ENCODE results near the gene SGSH.

The SGSH gene

GRCh38 chr17:80182118-80182844 is 37.9 kb downstream of the SGSH start:
- no peak for DNase-seq

DNA sequence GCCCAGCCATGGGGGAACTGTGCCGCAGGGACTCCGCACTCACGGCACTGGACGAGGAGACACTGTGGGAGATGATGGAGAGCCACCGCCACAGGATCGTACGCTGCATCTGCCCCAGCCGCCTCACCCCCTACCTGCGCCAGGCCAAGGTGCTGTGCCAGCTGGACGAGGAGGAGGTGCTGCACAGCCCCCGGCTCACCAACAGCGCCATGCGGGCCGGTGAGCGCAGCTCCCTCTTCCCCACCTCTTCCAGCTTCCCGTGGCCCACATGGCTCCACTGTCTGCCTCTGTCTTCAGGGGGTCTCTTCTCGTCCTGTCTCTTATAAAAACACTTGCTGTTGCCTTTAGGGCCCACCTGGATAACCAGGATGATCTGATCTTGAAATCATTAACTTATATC is 38.7 kb downstream of the SGSH start:
- no peak for DNase-seq

- DNase-seq, result no peak
Measured at GRCh38 chr17:80180192-80180591, 39.9 kb downstream of the SGSH start.

- DNase-seq, result no peak
Measured at GRCh38 chr17:80177986-80178595, 42.0 kb downstream of the SGSH start.

DNA sequence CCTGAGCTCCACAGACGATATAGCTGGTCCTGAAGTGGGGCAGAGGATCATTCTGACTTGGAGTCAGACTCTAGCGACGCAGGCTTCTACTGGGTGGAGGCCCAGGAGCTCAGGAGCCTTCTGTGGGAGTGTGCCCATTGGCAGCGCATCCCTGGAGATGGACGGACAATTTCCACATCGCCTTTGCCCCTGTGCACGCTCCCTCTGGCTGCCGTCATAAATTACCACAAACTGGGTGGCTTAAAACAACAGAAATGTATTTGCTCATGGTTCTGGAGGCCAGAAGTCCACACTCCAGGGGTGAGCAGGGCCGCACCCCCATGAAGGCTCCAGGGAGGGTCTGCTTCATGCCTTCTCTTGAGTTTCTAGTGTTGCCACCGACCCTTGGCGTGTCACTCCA is 43.4 kb downstream of the SGSH start:
- no peak for DNase-seq

- DNase-seq, result no peak
Measured at GRCh38 chr17:80173916-80174315, 46.2 kb downstream of the SGSH start.

DNA sequence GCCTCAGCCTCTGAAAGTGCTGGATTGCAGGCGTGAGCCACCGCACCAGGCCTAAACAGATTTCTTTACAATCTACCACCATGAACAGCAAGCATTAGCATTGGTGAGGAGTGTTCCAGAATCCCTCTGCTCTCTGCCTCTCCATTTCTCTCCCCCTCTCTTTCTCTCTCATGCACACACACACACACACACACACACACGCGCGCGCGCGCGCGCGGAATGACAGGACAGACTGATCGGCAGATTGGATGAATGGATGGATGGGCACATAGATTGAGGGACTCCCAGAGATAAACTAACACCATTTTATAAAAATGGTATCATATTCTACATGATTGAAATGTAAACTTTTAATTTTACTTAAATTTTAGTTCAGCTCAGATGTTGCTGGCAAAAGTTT is 47.0 kb downstream of the SGSH start:
- DNase-seq, result no peak

DNA sequence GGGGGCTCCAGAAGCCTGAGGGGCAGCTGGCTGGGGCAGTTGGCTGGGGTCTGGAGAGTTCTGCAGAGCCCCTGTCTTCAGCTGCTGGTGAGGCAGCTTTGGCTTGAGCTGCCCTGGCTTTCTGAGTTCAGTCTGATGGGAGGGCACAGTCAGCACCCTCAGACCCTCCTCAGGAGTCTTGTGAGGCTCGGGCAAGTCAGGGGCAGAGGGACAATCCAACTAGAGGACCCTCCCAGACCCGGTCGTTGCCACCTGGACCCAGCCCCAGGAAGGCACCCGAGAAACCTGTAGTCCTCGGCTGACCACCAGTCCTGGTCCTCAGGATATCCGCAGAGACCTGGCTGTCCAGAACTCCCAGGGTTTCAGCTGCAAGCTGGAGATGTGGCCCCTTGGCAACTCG is 48.5 kb downstream of the SGSH start:
- DNase-seq, result no peak

- DNase-seq, result no peak
Measured at GRCh38 chr17:80169784-80170500, 50.2 kb downstream of the SGSH start, which contains the start of gene CARD14. CARD14 (plus strand) TSS chr17:80170030; CDS start chr17:80181439, 11,409 bp downstream.

GRCh38 chr17:80169107-80169506 is 51.0 kb downstream of the SGSH start:
- no peak for DNase-seq

GRCh38 chr17:80168371-80168770 is 51.8 kb downstream of the SGSH start:
- no peak for DNase-seq

DNA sequence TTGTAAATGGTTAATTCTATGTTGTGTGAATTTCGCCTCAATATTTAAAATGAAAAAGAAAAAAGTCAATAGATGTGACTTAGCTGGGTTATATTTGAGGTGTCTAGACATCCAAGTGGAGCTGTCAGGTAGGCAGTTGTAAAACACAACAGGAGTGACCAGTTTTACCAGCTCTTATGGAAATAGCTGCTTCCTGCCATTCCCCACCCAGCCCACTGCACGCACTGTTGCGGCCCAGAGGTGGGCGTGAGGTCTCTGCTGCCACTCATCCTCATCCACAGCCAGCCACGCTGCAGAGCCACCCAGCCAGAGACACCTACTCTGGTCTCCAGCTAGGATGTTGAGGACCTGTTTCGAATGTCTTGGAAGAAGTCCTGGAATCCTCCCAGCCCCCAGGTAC is 53.7 kb downstream of the SGSH start:
- no peak for DNase-seq

DNA sequence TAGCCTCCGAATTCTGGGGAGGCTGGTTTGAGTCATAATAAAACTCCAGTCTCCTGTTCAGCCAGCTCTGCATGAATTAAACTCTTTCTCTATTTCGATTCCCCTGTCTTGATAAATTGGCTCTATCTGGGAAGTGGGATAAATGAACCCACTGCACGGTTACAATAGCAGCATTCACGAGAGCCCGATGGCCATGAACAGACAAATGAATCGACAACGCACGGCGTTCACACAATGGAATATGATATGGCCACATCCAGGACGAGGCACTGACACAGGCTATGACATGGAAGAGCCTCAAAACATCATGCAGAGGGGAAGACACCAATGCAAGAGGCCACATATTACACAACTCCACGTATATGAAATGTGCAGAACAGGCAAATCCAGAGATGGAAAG is 55.9 kb downstream of the SGSH start:
- DNase-seq, result no peak

DNA sequence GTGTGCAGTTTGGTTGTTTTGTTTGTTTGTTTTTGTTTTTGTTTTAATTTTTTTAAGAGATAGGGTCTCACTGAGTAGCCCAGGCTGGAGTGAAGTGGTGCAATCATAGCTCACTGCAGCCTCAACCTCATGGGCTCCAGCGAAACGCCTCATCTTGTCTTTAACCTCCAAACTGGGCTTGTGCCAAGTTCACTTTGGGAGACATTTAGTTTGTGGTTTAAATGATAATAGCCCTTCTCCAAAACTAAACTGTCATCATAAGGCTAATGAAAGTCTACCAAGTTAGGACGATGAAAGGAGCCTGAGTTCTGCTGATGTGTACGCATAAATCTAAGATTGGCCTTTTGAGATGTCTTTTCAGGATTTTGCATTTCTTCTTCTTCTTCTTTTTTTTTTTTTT is 56.8 kb downstream of the SGSH start:
- no peak for DNase-seq

DNA sequence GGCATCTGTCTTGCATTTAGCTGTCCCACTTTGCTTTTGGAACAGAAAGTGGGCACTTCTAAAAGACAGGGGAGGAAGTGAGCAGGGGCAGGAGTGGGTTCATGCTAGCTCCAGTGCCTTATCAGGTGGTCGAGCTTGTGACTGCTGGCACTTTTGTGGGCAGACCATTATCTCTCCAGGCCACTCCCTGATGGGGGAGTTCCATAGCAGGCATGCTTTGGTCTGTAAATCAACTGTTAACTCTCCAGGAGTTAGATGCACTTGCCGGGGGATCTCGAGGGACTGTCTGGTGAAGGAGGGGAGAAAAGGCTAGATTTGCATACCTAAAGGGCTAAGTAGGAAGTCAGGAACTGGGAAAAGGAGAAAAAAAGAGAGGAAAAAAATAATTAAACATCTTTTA is 59.6 kb downstream of the SGSH start:
- no peak for DNase-seq

Measured in activated CD8-positive, alpha-beta memory T cell treated with anti-CD3 and anti-CD28 coated beads, Interleukin-2, amount 50 U/mL, for 48 hours (primary cell).